ENCODE data around the gene ELMOD2. TPM values are rescaled to one million over a fixed set of nuclear protein-coding genes. Genes with fewer than 3 reads are reported as not detected.

The ELMOD2 gene, protein sequence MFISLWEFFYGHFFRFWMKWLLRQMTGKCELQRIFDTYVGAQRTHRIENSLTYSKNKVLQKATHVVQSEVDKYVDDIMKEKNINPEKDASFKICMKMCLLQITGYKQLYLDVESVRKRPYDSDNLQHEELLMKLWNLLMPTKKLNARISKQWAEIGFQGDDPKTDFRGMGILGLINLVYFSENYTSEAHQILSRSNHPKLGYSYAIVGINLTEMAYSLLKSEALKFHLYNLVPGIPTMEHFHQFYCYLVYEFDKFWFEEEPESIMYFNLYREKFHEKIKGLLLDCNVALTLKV
- 10 to 100 TPM in 3 of 4 donors, 1 to 10 TPM in 1; 3.2 to 13.7 (median 10.9) TPM for total RNA-seq

DNA sequence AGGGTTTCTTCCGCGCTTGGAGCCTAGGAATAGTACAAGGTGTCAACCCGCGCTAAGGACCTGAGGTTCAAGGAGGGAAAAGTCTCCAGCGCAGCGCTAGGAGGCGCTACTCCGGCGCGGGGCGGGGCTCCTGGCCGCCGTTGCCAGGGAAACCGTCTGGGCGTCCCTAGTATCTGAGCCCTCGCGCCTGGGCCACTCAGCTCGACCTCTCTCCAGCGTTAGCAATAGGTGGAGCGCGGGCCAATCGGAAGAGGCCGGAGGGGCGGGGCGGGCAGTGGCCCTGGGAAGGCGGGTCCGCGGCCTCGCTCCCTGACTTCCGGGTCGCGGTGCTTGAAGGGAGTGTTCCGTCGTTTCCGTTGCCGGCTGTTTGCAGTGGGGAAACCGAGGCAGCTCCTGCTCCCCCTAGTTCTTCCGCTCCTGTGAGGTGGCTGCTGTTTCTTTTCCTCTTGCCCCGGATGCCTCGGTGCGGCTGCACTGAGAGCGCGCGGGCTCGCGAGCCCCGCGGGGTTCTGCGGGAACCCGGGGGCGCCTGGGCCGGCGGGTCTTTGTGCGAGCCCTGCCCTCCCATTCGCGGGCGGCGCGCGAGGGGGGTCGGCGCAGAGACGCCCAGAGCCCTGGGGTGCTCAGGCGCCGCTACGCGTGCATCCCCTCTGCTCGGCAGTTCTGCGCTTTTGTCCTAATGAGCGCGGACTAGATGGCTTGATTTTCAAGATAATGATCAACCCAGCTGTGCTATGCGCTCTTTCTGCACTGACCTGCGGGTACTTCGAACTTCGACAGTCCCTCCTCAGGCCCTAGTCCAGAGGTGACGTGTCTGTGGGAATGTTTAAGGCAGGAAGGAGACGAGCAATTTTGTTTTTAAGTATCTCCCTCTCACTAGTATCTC lies at the start of gene ELMOD2:
TSS of gene ELMOD2 (plus strand) at position 312 of the 886 bp plus-strand sequence. CDS start 1,261 bp downstream, outside the sequence.
- TF ChIP-seq, protein P1, sequence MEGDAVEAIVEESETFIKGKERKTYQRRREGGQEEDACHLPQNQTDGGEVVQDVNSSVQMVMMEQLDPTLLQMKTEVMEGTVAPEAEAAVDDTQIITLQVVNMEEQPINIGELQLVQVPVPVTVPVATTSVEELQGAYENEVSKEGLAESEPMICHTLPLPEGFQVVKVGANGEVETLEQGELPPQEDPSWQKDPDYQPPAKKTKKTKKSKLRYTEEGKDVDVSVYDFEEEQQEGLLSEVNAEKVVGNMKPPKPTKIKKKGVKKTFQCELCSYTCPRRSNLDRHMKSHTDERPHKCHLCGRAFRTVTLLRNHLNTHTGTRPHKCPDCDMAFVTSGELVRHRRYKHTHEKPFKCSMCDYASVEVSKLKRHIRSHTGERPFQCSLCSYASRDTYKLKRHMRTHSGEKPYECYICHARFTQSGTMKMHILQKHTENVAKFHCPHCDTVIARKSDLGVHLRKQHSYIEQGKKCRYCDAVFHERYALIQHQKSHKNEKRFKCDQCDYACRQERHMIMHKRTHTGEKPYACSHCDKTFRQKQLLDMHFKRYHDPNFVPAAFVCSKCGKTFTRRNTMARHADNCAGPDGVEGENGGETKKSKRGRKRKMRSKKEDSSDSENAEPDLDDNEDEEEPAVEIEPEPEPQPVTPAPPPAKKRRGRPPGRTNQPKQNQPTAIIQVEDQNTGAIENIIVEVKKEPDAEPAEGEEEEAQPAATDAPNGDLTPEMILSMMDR (IDR thresholded peaks at IDR 0.05 in 4 of 5, conservative IDR thresholded peaks at IDR 0.05 in 1 of 5) = peak; percentile 71 to 94 (median 81)
- peak in 1 of 2 donors; percentile 34 for TF ChIP-seq POLR2A (IDR thresholded peaks at IDR 0.05)
- ATAC-seq (peak; percentile 99), DNase-seq (peak; percentile 97 to 98)
- H3K4me1 ChIP-seq = peaks cover 2 to 18% of the 10 kb centered on the region in 2 donors
- H3K27me3 ChIP-seq = no peaks in the 10 kb centered on the region
- H3K9me3 ChIP-seq = no peaks in the 10 kb centered on the region
- intact Hi-C loops (cut with DNase I; ENCODE audit: low total_unique reads) (loop anchor here (2.0 to 5.0 kb wide), 4 partner anchors 151 to 608 kb away; partner anchors contain the start of genes MAML3, RNF150 and SCOC), in situ Hi-C loops (cut with MboI; ENCODE audit: low sequenced_read_pairs in 4 of 4) (loop anchor here in 2 of 4 donors (10.0 kb wide), 1 partner anchor 149 kb away; the partner anchor contains the start of gene SCOC (in 2 of the 2))
- peaks cover 0 to 9% of the 10 kb centered on the region in 2 donors for H3K36me3 ChIP-seq
- H3K27ac ChIP-seq = peak within 1 kb of the TSS; percentile 76 to 90 (median 81)
- peak within 1 kb of the TSS; percentile 67 to 87 (median 86) for H3K4me3 ChIP-seq

DNA sequence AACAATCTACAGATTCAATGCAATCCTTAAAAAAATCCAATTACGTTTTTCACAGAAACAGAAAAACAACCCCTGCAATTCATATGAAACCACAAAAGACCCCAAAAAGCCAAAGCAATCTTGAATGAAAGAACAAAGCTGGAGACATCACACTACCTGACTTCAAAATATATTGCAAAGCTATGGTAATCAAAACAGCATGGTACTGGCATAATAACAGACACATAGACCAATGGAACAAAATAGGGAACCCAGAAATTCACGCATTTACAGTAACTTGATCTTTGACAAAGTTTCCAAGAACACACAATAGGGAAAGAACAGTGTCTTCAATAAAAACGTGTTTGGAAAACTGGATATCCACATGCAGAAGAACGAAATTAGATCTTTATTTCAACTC lies 40.5 kb upstream of the ELMOD2 start:
- no peak overlapping the region for H3K4me3 ChIP-seq
- H3K27me3 ChIP-seq = no peaks in the 10 kb centered on the region
- no peak for DNase-seq
- ATAC-seq = no peak
- peaks cover 0 to 5% (median 0%) of the 10 kb centered on the region in 3 donors for H3K9me3 ChIP-seq
- no peaks in the 10 kb centered on the region for H3K4me1 ChIP-seq
- intact Hi-C loops (cut with DNase I; ENCODE audit: low total_unique reads) (no loop called here), in situ Hi-C loops (cut with MboI; ENCODE audit: low sequenced_read_pairs in 4 of 4) (no loop called here)
- no peaks in the 10 kb centered on the region for H3K36me3 ChIP-seq
- TF ChIP-seq, protein P1 (IDR thresholded peaks at IDR 0.05 in 4 of 5, conservative IDR thresholded peaks at IDR 0.05 in 1 of 5) = no peak
- no peak for TF ChIP-seq POLR2A (IDR thresholded peaks at IDR 0.05)
- no peak overlapping the region for H3K27ac ChIP-seq

DNA sequence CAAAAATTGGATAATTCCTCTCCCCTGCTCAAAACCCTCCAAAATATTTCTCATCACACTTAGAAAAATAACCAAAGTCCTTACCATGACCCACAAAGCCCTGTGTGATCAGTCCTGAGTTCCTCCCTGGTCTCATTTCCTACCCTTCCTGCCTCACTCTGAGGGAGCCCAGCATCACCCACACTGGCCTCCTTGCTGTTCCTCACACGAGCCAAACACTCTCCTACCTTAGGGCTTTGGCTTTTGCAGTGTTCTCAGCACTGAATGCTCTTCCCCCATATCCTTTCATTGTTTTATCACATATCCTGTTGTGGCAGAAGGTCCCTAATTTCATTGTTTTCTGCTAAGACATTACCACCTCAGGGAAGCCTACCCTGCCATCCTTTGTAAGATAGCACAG lies 38.0 kb upstream of the ELMOD2 start:
- no peaks in the 10 kb centered on the region for H3K36me3 ChIP-seq
- intact Hi-C loops (cut with DNase I; ENCODE audit: low total_unique reads) (no loop called here), in situ Hi-C loops (cut with MboI; ENCODE audit: low sequenced_read_pairs in 4 of 4) (no loop called here)
- no peaks in the 10 kb centered on the region for H3K4me1 ChIP-seq
- no peaks in the 10 kb centered on the region for H3K27me3 ChIP-seq
- DNase-seq (no peak), ATAC-seq (no peak)
- no peak overlapping the region for H3K4me3 ChIP-seq
- H3K9me3 ChIP-seq = peaks cover 0 to 5% (median 0%) of the 10 kb centered on the region in 3 donors
- no peak for TF ChIP-seq POLR2A (IDR thresholded peaks at IDR 0.05)
- TF ChIP-seq, protein P1 (IDR thresholded peaks at IDR 0.05 in 4 of 5, conservative IDR thresholded peaks at IDR 0.05 in 1 of 5) = no peak
- H3K27ac ChIP-seq = no peak overlapping the region

DNA sequence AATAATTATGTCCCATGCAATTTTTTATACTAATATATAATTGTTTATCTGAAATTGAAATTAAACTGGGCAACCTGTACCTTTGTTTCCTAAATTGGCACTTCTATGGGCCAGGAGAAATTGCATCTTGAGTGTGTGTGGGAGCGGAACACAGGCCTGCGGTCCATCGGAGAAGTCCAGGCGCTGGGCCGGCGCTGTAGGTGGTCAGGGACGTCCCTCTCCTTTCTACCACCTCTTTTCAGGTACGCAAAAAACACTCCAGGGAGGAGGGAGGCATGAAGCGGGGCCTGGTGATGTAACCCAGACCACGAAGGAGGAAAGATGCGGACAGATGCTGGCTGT lies 26.6 kb upstream of the ELMOD2 start:
- no peak for TF ChIP-seq POLR2A (IDR thresholded peaks at IDR 0.05)
- TF ChIP-seq, protein P1 (IDR thresholded peaks at IDR 0.05 in 4 of 5, conservative IDR thresholded peaks at IDR 0.05 in 1 of 5) = no peak
- peaks cover 20 to 41% (median 41%) of the 10 kb centered on the region in 3 donors for H3K27me3 ChIP-seq
- no peak overlapping the region for H3K27ac ChIP-seq
- intact Hi-C loops (cut with DNase I; ENCODE audit: low total_unique reads) (no loop called here), in situ Hi-C loops (cut with MboI; ENCODE audit: low sequenced_read_pairs in 4 of 4) (no loop called here)
- H3K9me3 ChIP-seq = no peaks in the 10 kb centered on the region
- no peak for ATAC-seq
- H3K4me3 ChIP-seq = no peak overlapping the region
- DNase-seq = no peak
- H3K4me1 ChIP-seq = no peaks in the 10 kb centered on the region
- no peaks in the 10 kb centered on the region for H3K36me3 ChIP-seq

All from gastrocnemius medialis (tissue), 4 donors.